Activated naive CD4-positive, alpha-beta T cell treated with Interleukin-2 at 50 U/mL for 16 hours (primary cell): ENCODE data around the gene ATP8A1.

Experiments
- DNase-seq: peaks from one replicate; pipeline ENCODE4 v3.0.0-alpha.2; 2020

The ATP8A1 gene

GRCh38 chr4:42458657-42459056 lies 198.2 kb downstream of the ATP8A1 start:
- no peak for DNase-seq

DNA sequence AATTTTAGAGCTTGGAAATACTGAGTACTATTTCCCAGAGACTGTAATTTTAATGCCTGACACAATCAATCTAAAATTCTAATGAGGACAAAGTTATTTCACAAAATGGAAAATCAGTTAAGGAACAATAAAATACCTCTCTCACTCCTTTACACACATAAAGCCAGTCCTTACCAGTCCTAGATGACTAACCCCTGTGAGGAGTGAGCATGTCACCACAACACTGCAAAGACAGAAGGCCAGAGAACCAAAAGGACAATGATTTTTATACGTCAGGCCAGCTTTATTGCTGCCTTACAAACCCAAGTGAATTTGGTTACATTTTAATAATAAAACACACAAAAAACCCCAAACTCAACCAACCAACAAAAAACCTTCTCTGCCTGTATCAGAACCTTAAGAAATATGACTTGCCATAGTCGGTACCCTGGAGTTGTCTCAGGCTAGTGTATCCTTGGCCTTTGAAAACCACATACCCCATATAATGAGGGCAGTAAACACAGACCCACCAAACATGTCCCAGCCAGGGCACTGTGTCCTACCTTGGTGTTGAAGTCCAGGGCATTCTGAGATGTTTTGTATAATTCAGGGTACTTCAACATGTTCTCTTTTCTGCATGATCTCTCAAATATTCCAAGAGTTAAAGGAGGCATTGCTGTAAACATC lies 202.0 kb downstream of the ATP8A1 start:
- no peak for DNase-seq

DNA sequence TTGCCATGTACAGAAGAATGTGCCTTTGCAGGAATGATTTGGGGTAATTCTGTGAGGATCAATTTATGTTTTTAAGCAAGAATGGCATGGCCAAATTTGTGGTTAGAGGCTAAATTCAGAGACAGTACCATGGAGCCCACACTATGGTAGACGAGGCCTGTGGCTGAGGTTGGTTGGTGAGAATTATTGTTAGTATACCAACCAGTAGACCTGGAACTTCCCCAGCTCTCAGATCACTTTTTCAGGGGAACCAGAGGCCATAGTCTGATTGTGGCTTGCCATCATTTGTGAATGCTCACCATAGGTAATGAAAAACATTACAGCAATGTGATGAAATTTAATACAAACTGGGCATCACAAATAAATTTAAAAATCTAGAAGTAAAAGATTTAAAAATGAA lies 203.3 kb downstream of the ATP8A1 start:
- DNase-seq, result no peak

DNA sequence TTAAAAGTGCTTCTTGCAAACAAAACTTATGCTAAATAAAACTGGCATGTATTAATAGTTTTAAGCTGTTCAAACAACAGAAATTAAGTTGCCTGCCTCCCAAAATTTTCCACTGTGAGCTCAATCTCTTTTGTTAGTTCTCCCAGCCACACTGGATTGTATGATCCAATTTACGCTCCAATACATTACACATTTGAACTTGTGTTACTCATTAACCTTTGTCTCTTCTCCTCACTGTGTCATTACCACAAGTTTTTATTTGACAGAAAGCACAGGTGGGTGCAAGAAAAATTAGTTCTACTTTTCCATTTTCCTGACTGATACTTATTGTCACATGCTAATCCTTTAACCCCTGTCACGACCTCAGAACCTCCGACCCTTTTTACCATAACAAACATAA lies 204.1 kb downstream of the ATP8A1 start:
- DNase-seq, result no peak

- DNase-seq, result no peak
Measured at GRCh38 chr4:42446823-42447222, 210.1 kb downstream of the ATP8A1 start.

GRCh38 chr4:42445038-42445437 lies 211.9 kb downstream of the ATP8A1 start:
- DNase-seq, result no peak

GRCh38 chr4:42442601-42443000 lies 214.3 kb downstream of the ATP8A1 start:
- DNase-seq, result no peak

- DNase-seq, result no peak
Measured at GRCh38 chr4:42440083-42440482, 216.8 kb downstream of the ATP8A1 start.

DNA sequence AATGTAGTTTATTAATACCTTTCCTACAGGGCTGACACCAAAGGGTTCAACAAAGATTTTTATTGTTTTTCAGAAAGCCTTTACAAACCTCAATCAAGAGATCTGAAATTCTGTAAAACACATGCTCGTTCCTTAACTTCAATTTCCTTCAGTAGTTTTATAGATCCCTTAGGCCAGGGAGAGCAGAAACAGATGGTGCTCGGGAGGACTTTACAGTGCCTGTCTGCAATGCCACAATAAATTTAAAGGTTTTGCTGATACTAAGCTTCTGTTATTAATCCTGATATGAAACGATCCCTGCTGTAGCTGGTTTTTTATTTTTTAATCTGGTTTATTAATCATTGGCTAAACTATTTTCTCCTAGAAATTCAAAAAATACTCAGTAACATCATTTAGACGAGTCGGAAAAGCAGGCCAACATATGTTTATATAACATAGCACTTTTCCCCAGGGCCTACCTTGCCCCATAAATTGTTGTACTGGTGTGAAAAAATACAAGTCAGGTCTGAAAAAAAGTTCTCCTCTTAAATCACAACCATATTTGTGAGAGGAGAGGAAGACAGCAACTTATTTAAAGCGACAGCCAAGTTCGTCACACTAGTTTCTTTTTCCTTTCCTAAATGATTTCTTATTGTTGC lies 219.9 kb downstream of the ATP8A1 start:
- DNase-seq, result no peak

- no peak for DNase-seq
Measured at GRCh38 chr4:42428036-42428435, 228.9 kb downstream of the ATP8A1 start.

GRCh38 chr4:42425146-42426065 lies 231.5 kb downstream of the ATP8A1 start:
- no peak for DNase-seq

DNA sequence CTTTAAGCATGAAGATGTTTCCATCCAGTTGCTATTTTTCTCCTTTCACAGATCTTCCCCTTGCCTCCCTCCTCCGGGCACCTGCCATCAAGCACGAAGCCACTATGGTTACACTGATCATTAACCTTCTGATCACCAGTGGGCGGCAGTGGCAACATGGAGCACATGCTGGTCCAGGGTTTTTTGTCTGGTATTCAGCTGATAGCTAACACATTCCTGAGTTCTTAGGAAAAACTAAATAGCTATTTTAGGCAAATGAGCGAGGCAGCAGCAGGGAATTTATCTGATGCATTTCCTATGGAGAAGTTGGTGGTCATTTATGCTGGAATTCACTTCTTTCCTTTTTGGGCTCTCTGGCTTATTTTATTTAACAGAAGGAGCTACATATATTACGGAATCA lies 236.8 kb downstream of the ATP8A1 start:
- DNase-seq, result no peak

- no peak for DNase-seq
Measured at GRCh38 chr4:42417550-42417949, 239.4 kb downstream of the ATP8A1 start.

- no peak for DNase-seq
Measured at GRCh38 chr4:42416017-42416416, 240.9 kb downstream of the ATP8A1 start.

DNA sequence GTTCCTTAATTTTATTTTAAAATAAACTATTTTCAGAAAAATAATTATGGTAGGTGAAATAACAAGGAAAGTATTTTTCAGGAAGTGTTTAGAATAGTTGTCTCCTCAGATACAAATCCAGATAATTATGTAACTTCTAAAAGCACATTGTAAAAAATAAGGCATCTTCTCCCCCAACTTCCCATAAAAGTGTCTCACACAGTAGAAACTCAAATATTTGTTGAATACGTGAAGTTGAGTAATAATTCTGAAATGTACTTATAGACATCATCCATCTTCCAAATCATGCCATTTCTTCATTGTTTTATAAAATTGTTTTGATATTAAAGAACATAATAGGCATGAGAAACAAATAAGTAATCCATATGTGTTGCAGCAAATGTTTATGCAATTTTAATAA lies 241.6 kb downstream of the ATP8A1 start:
- no peak for DNase-seq

GRCh38 chr4:42412251-42412650 lies 244.7 kb downstream of the ATP8A1 start:
- DNase-seq, result no peak

DNA sequence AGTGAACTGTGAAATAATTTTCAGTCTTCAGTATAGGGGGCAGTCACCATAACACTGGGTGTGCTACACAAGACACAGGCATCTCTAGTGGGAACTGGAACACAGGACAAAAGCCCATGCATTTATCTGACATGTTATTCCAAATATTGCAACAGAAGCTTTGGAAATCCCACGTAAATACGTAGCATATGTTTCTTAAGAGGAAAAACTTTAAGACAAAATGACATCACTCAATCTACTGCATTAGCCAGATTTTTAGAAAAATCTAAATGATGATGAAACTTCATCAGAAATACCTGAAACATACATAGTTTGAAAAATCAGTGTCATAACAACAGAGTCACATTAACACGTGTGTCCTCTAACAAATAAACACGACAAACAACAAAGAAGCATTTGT lies 245.1 kb downstream of the ATP8A1 start:
- no peak for DNase-seq

- no peak for DNase-seq
Measured at GRCh38 chr4:42410446-42410845, 246.5 kb downstream of the ATP8A1 start.

DNA sequence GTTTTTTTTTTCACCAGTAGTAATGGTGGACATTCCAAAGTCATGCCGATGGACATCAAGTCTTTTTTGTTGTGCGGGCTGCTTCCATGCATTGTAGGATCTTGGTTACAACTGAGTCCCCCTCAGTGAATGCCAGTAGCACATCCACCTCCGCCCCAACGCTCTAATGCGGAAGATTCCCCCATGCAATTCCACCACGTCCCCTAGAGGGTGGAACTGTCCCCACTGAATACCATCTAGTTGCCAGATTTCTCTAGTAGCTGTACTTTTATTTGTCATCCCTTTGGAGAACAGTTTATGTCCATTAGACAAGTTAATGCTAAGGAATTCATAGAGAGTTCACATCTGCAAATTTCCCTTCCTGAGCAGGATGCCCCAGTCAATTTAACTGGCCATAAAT lies 252.9 kb downstream of the ATP8A1 start:
- no peak for DNase-seq

DNA sequence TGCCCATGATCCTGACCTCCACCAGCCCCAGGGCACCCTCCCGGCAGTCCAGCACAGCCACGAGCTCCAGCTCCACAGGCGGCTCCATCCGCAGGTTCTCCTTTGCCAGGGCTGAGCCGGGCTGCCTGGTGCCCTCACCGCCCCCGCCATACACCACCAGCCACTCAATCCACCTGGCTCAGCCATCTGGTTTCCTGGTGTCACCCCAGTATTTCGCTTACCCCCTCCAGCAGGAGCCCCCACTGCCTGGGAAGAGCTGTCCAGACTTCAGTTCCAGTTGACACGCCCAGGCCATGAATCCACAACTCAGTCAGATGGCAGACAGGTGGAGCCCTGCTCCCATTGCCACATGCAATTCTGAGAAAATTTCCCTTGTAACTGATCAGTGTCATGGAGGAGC lies 255.7 kb downstream of the ATP8A1 start:
- no peak for DNase-seq

- DNase-seq, result no peak
Measured at GRCh38 chr4:42399393-42399792, 257.5 kb downstream of the ATP8A1 start.

DNA sequence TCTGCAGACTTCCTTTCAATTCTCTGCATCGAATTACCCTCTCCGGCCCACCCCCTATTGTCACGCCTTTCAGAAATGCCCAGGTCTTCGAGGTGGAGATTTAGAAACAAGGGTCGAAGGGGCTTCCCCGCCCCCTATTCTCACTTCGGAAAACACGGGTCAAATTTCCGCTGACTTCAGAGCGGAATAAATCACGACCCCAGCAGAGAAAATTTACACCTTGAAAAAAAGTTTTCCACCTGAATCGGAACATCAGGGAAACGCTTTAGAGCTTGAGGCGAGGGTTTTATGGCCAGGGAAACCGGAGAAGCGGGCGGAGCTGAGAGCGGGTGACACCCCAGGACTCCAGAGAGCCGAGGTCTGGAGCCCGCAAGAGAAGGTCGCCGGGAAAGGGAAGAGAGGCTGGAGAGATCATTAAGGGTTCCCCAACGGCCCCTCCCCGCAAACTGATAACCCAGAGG lies 258.0 kb downstream of the ATP8A1 start:
- no peak for DNase-seq

DNA sequence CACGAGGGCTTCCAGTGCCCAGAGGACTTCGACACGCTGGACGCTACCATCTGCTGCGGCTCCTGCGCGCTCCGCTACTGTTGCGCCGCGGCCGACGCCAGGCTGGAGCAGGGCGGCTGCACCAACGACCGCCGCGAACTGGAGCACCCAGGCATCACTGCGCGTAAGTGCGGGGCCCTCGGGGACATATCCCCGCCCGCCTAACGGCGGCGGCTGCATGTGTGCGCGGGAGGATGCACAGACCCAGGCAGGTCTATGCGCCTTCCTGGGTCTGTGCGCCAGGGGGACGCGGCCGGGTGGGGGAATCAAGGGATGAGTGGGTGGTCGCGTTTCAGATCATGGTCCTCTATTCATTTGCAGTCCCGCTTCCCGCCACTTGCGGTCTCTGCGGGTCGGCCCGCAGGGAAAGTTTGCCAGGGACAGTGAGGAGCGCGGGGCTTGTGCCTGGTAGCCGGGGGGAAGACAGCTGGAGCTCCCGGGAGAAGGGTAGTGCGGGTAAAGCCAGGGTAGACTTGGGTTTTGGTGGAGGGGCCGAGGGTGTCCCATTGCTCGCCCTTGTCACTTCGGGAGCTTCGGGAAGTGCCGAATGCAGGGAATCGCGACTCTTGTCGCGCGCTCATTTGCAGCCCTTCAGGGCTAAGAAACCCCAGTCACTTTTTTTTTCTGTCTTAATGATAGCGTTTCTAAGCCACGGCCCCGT lies 258.6 kb downstream of the ATP8A1 start:
- no peak for DNase-seq
